CD14-positive monocyte (primary cell): ENCODE data around the gene ARHGAP9. TPM values are rescaled to one million over a fixed set of nuclear protein-coding genes. Genes with fewer than 3 reads are reported as not detected.

Source experiments
- DNase-seq, 3 donors: peaks; one replicate each; pipeline ENCODE4 v3.0.0-alpha.2; 2011 to 2022
- H2AFZ ChIP-seq: 2 replicates; pipeline ENCODE4 v1.6.0; 2012; ENCODE audit warnings: mild to moderate bottlenecking, low read depth, low read length, inconsistent platforms; ENCODE audit not compliant: insufficient read depth, poor library complexity, severe bottlenecking
- H3K27ac ChIP-seq, 2 donors: 1 replicate in 1 of 2; 2 replicates in 1 of 2; pipeline ENCODE4 v1.5.1; 2012 to 2013; ENCODE audit warnings: low read length in 2 of 2, control low read depth in 1 of 2, inconsistent platforms in 1 of 2, low read depth in 1 of 2, mild to moderate bottlenecking in 1 of 2
- H3K27me3 ChIP-seq, 2 donors: one replicate each; pipeline versions ENCODE4 v1.6.0 to v1.6.1; 2011 to 2013; ENCODE audit warnings: low read length in 2 of 2; ENCODE audit not compliant: control insufficient read depth in 2 of 2, insufficient read depth in 2 of 2
- H3K36me3 ChIP-seq, 2 donors: replicated peaks in 1 of 2; 1 replicate in 1 of 2; 2 replicates in 1 of 2; pipeline versions ENCODE4 v1.5.1 to v1.6.1; 2012 to 2013; ENCODE audit warnings: low read length in 2 of 2, control low read depth in 1 of 2, inconsistent platforms in 1 of 2, mild to moderate bottlenecking in 1 of 2; ENCODE audit not compliant: insufficient read depth in 2 of 2, control insufficient read depth in 1 of 2
- H3K4me1 ChIP-seq, 2 donors: 1 replicate in 1 of 2; 2 replicates in 1 of 2; pipeline versions ENCODE4 v1.5.1 to v1.6.1; 2012 to 2013; ENCODE audit warnings: low read length in 2 of 2, control low read depth in 1 of 2, inconsistent platforms in 1 of 2, mild to moderate bottlenecking in 1 of 2, moderate library complexity in 1 of 2; ENCODE audit not compliant: insufficient read depth in 2 of 2, control insufficient read depth in 1 of 2
- H3K4me2 ChIP-seq: replicated peaks from 2 replicates; pipeline ENCODE3; 2012; ENCODE audit warnings: low read length, moderate library complexity, mild to moderate bottlenecking; ENCODE audit not compliant: poor library complexity, severe bottlenecking; ENCODE audit errors: extremely low read depth
- H3K4me3 ChIP-seq, 3 experiments: fragments of 200-600 bp in 1 of 3; sonication (generic) in 1 of 3; replicated peaks in 1 of 3; 1 replicate in 2 of 3; 2 replicates in 1 of 3; pipeline ENCODE4 v1.5.1; 2011 to 2013; ENCODE audit warnings: low read length in 3 of 3, mild to moderate bottlenecking in 3 of 3, control low read depth in 2 of 3, low read depth in 2 of 3, inconsistent platforms in 1 of 3, moderate library complexity in 1 of 3
- H3K79me2 ChIP-seq: 2 replicates; pipeline ENCODE4 v1.6.0; 2012; ENCODE audit warnings: mild to moderate bottlenecking, control low read depth, inconsistent platforms, low read length, moderate library complexity; ENCODE audit not compliant: insufficient read depth
- H3K9ac ChIP-seq: 2 replicates; pipeline ENCODE4 v1.6.0; 2017; ENCODE audit warnings: low read length, mild to moderate bottlenecking; ENCODE audit not compliant: insufficient read depth, poor library complexity, severe bottlenecking
- H3K9me3 ChIP-seq, 2 donors: replicated peaks in 1 of 2; 1 replicate in 1 of 2; 2 replicates in 1 of 2; pipeline versions ENCODE4 v1.5.1 to v1.6.1; 2012 to 2013; ENCODE audit warnings: low read length in 2 of 2, control low read depth in 1 of 2; ENCODE audit not compliant: control insufficient read depth in 1 of 2, insufficient read depth in 1 of 2
- H4K20me1 ChIP-seq: 2 replicates; pipeline ENCODE4 v1.6.0; 2012; ENCODE audit warnings: mild to moderate bottlenecking, low read length, control low read depth, moderate library complexity; ENCODE audit not compliant: insufficient read depth
- H3K27ac Mint-ChIP-seq, 7 donors: one replicate each; pipeline ENCODE4 v1.8.0; 2020; ENCODE audit warnings: mild to moderate bottlenecking in 7 of 7, mixed read lengths in 7 of 7, moderate library complexity in 6 of 7, inconsistent platforms in 2 of 7
- H3K27me3 Mint-ChIP-seq, 3 donors: one replicate each; pipeline ENCODE4 v1.8.0; 2021 to 2022; ENCODE audit warnings: low read depth in 3 of 3, mild to moderate bottlenecking in 3 of 3, mixed read lengths in 3 of 3, moderate library complexity in 3 of 3, inconsistent platforms in 1 of 3
- H3K36me3 Mint-ChIP-seq, 2 donors: one replicate each; pipeline ENCODE4 v1.8.0; 2020; ENCODE audit warnings: mixed read lengths in 2 of 2, inconsistent platforms in 1 of 2, mild to moderate bottlenecking in 1 of 2
- H3K4me1 Mint-ChIP-seq: one replicate; pipeline ENCODE4 v1.8.0; 2020; ENCODE audit warnings: mild to moderate bottlenecking, mixed read lengths
- H3K4me3 Mint-ChIP-seq, 2 donors: one replicate each; pipeline ENCODE4 v1.8.0; 2020; ENCODE audit warnings: mild to moderate bottlenecking in 2 of 2, mixed read lengths in 2 of 2, moderate library complexity in 1 of 2
- H3K9me3 Mint-ChIP-seq, 7 donors: one replicate each; pipeline ENCODE4 v1.8.0; 2020 to 2022; ENCODE audit warnings: mixed read lengths in 7 of 7, mild to moderate bottlenecking in 6 of 7, moderate library complexity in 6 of 7, inconsistent platforms in 2 of 7
- CTCF ChIP-seq: fragments of 200-600 bp; IDR thresholded peaks from one replicate; pipeline ENCODE4 v1.8.0; 2022; ENCODE audit warnings: antibody characterized with exemption, mild to moderate bottlenecking
- WGBS: methylation state at CpG from one replicate; pipeline ENCODE4 v1.1.5; 2013; ENCODE audit warnings: missing lambda C conversion rate; ENCODE audit not compliant: insufficient coverage; 5-methylcytosine and 5-hydroxymethylcytosine counted together
- intact Hi-C, 2 donors: fragments of 100-400 bp; cut with micrococcal nuclease; formaldehyde crosslinking; loops; one replicate each; pipeline versions ENCODE4 v1.15.0 to v1.15.1; 2023
- polyA plus RNA-seq, 3 donors: library from polyadenylated mRNA; depleted of rRNA in 1 of 3; unstranded in 2 of 3; stranded (reverse) in 1 of 3; fragments of 300-500 nt in 2 of 3; fragments of >200 nt in 1 of 3; fragmentation: Illumina TruSeq in 2 of 3; gene quantifications; 1 replicate in 2 of 3; 2 replicates in 1 of 3; pipeline ENCODE4 v1.2.3, GENCODE V29; 2012 to 2021

The ARHGAP9 gene
- polyA plus RNA-seq, 3 donors, result 211 to 581 (median 213) TPM

- peaks cover 48 to 73% of the 10 kb centered on the region in 2 donors for H3K36me3 Mint-ChIP-seq
- peaks cover 0 to 3% (median 0%) of the 10 kb centered on the region in 7 donors for H3K9me3 Mint-ChIP-seq
- Histone ChIP-seq H3K4me1 (peaks cover 16 to 21% of the 10 kb centered on the region in 2 donors), H3K4me2 (no peak overlapping the region), H4K20me1 (peaks cover 11% of the 10 kb centered on the region), H3K79me2 (peaks cover 16% of the 10 kb centered on the region), H3K9ac (no peak overlapping the region), H3K27ac (no peak overlapping the region), H3K9me3 (no peaks in the 10 kb centered on the region), H2AFZ (no peak overlapping the region), H3K27me3 (no peaks in the 10 kb centered on the region), H3K4me3 (no peak overlapping the region), H3K36me3 (peaks cover 43 to 51% of the 10 kb centered on the region in 2 donors)
- WGBS, result 91% methylated on average over 9 of the region's 15 CpGs
- peak overlapping the region in 3 of 7 donors; percentile 15 to 80 (median 20) for H3K27ac Mint-ChIP-seq
- peak; percentile 22 for TF ChIP-seq CTCF
- H3K27me3 Mint-ChIP-seq, result peaks cover 0 to 2% (median 0%) of the 10 kb centered on the region in 3 donors
- intact Hi-C loops, result no loop called here
- H3K4me3 Mint-ChIP-seq, result no peak overlapping the region
- DNase-seq, result no peak
- H3K4me1 Mint-ChIP-seq, result peaks cover 21% of the 10 kb centered on the region
These were observed 12.0 kb upstream of the ARHGAP9 start for GRCh38 chr12:57491393-57492280.

GRCh38 chr12:57490126-57490525, 10.5 kb upstream of the ARHGAP9 start:
- Histone ChIP-seq H3K27me3 (no peaks in the 10 kb centered on the region), H3K36me3 (peaks cover 35 to 40% of the 10 kb centered on the region in 2 donors), H3K4me3 (no peak overlapping the region), H4K20me1 (peaks cover 11% of the 10 kb centered on the region), H3K4me1 (peaks cover 16 to 21% of the 10 kb centered on the region in 2 donors), H3K9me3 (no peaks in the 10 kb centered on the region), H2AFZ (no peak overlapping the region), H3K79me2 (peaks cover 16% of the 10 kb centered on the region), H3K27ac (peak overlapping the region in 1 of 2 donors; percentile 9), H3K9ac (no peak overlapping the region), H3K4me2 (no peak overlapping the region)
- no peak for TF ChIP-seq CTCF
- Mint-ChIP-seq H3K27me3 (no peaks in the 10 kb centered on the region), H3K4me3 (no peak overlapping the region), H3K27ac (peak overlapping the region in 3 of 7 donors; percentile 18 to 49 (median 18)), H3K4me1 (peaks cover 21% of the 10 kb centered on the region), H3K9me3 (peaks cover 0 to 3% (median 0%) of the 10 kb centered on the region in 7 donors), H3K36me3 (peaks cover 40 to 58% of the 10 kb centered on the region in 2 donors)
- 95% methylated on average over 3 of the region's 4 CpGs for WGBS
- intact Hi-C loops, result no loop called here
- DNase-seq, result no peak
